BJ (cell line): Measurements from ENCODE around the gene MVK. TPM values are rescaled to one million over a fixed set of nuclear protein-coding genes. Genes with fewer than 3 reads are reported as not detected.

ENCODE experiments used
- CTCF ChIA-PET: fragments of 350-600 bp; formaldehyde crosslinking; extraction: SDS; loops from one replicate; lab custom pipeline; 2021; ENCODE audit warnings: antibody characterized with exemption, inconsistent platforms; lab: Yijun Ruan, JAX
- POLR2A ChIA-PET: fragments of 300-600 bp; sonication (Branson Sonifier 250); formaldehyde crosslinking; extraction: SDS; loops from one replicate; lab custom pipeline; 2021; ENCODE audit warnings: antibody characterized with exemption; lab: Charles Lee
- DNase-seq: peaks from one replicate; pipeline ENCODE4 v3.0.0-alpha.2; 2011; ENCODE audit warnings: low read depth
- H3K27me3 ChIP-seq: 2 replicates; pipeline ENCODE4 v1.6.0; 2011; ENCODE audit warnings: low read length; ENCODE audit not compliant: control insufficient read depth, insufficient read depth
- H3K36me3 ChIP-seq: 2 replicates; pipeline ENCODE4 v1.5.1; 2011; ENCODE audit warnings: low read length; ENCODE audit not compliant: control insufficient read depth, insufficient read depth
- H3K4me3 ChIP-seq: 2 replicates; pipeline ENCODE4 v1.5.1; 2011; ENCODE audit warnings: low read depth, mild to moderate bottlenecking, control low read depth, low read length
- CTCF ChIP-seq: IDR thresholded peaks from 2 replicates; pipeline ENCODE4 v1.5.1; 2011; ENCODE audit warnings: low read depth, mild to moderate bottlenecking, control low read depth, inconsistent platforms, low read length, moderate library complexity; ENCODE audit not compliant: insufficient read depth
- polyA plus RNA-seq: library from polyadenylated mRNA; depleted of rRNA; stranded (reverse); fragments of >200 nt; gene quantifications from 2 replicates; pipeline ENCODE4 v1.2.3, GENCODE V29; 2011

The MVK gene
- polyA plus RNA-seq, 1 experiment, result 7.5 TPM

DNA sequence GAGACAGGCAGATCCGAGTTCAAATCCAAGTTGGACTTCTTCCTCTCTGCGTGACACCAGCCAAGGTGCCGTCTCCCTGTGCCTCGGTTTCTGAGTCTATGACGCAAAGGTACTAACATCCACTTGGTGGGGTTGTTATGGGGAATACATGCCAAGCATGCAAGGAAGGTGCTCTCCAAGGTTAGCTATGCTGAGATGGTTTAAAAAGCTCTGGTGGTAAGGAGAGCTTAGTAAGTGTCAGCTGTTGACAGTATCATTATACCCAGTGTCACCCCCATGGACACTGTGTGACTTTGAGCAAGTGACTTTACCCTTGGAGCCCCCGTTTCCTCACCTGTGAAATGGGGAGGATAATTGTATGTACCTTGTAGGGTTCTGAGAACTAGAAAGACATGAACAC, 22.5 kb upstream of the MVK start:
- no peak for TF ChIP-seq CTCF
- no peak overlapping the region for H3K4me3 ChIP-seq
- CTCF ChIA-PET, result interaction anchor here (1.2 to 1.6 kb wide), 2 partner anchors 27 to 124 kb away, joined by 3 to 4 read pairs; no protein-coding TSS in a partner anchor
- no peaks in the 10 kb centered on the region for H3K36me3 ChIP-seq
- H3K27me3 ChIP-seq, result peaks cover 17% of the 10 kb centered on the region
- POLR2A ChIA-PET, result no interaction called here
- no peak for DNase-seq

GRCh38 chr12:109552971-109553370, 20.6 kb upstream of the MVK start:
- Histone ChIP-seq H3K4me3 (no peak overlapping the region), H3K36me3 (no peaks in the 10 kb centered on the region), H3K27me3 (peaks cover 17% of the 10 kb centered on the region)
- ChIA-PET POLR2A (no interaction called here), CTCF (interaction anchor here (0.6 to 1.1 kb wide), 3 partner anchors 11 to 966 kb away, joined by 3 read pairs; no protein-coding TSS in a partner anchor)
- TF ChIP-seq CTCF, result no peak
- DNase-seq, result no peak

- H3K36me3 ChIP-seq, result no peaks in the 10 kb centered on the region
- no peak for DNase-seq
- no peak for TF ChIP-seq CTCF
- ChIA-PET POLR2A (no interaction called here), CTCF (interaction anchor here (0.8 kb wide), 1 partner anchor 12 kb away, joined by 3 read pairs; no protein-coding TSS in a partner anchor)
- peaks cover 17% of the 10 kb centered on the region for H3K27me3 ChIP-seq
- H3K4me3 ChIP-seq, result no peak overlapping the region
These were observed 20.1 kb upstream of the MVK start for GRCh38 chr12:109553483-109553882.

GRCh38 chr12:109553906-109554500, 19.6 kb upstream of the MVK start:
- H3K27me3 ChIP-seq, result peaks cover 17% of the 10 kb centered on the region
- no peak for DNase-seq
- no peaks in the 10 kb centered on the region for H3K36me3 ChIP-seq
- ChIA-PET POLR2A (no interaction called here), CTCF (no interaction called here)
- H3K4me3 ChIP-seq, result no peak overlapping the region
- TF ChIP-seq CTCF, result no peak

- Histone ChIP-seq H3K27me3 (peaks cover 17% of the 10 kb centered on the region), H3K4me3 (no peak overlapping the region), H3K36me3 (no peaks in the 10 kb centered on the region)
- CTCF ChIA-PET, result no interaction called here
- POLR2A ChIA-PET, result no interaction called here
- no peak for DNase-seq
- no peak for TF ChIP-seq CTCF
These were observed 18.8 kb upstream of the MVK start for GRCh38 chr12:109554761-109555160.
